K562 (cell line): Measurements from ENCODE around the gene ASB13. TPM values are rescaled to one million over a fixed set of nuclear protein-coding genes. Genes with fewer than 3 reads are reported as not detected.

ENCODE experiments used
- ESRRB ChIP-seq: fragments of 250-450 bp; sonication (Bioruptor Pico); IDR thresholded peaks from 2 replicates; pipeline ENCODE4 v1.5.0; 2020; ENCODE audit warnings: mild to moderate bottlenecking, moderate library complexity, borderline replicate concordance
- PCBP1 ChIP-seq: fragments of 200-400 bp; formaldehyde crosslinking; IDR thresholded peaks from 2 replicates; pipeline ENCODE4 v1.6.1; 2018; ENCODE audit warnings: mild to moderate bottlenecking, low read depth, low read length; ENCODE audit not compliant: poor library complexity, severe bottlenecking
- RERE ChIP-seq: sonication (generic); formaldehyde crosslinking; IDR thresholded peaks from 2 replicates; pipeline ENCODE4 v1.8.0; 2023; ENCODE audit warnings: missing genetic modification reagents, mild to moderate bottlenecking, borderline replicate concordance
- THAP7 ChIP-seq: fragments of 250-450 bp; sonication (Bioruptor Pico); IDR thresholded peaks from 2 replicates; pipeline ENCODE4 v1.5.0; 2021
- ZBTB11 ChIP-seq, 3 experiments: fragments of 200-800 bp in 1 of 3; fragments of 250-450 bp in 1 of 3; fragments of 450-650 bp in 1 of 3; sonication (Bioruptor Pico) in 1 of 3; sonication (Bioruptor generic) in 1 of 3; formaldehyde crosslinking in 1 of 3; IDR thresholded peaks; 2 replicates each; pipeline versions ENCODE4 v1.6.1 to v1.8.0; 2016 to 2022; ENCODE audit warnings: mild to moderate bottlenecking in 2 of 3, missing genetic modification characterization in 2 of 3, missing compliant biosample characterization in 1 of 3, moderate library complexity in 1 of 3
- ZBTB5 ChIP-seq: fragments of 450-650 bp; IDR thresholded peaks from 2 replicates; pipeline ENCODE4 v1.6.1; 2017; ENCODE audit warnings: antibody characterized with exemption
- ZNF592 ChIP-seq: fragments of 450-650 bp; IDR thresholded peaks from 2 replicates; pipeline ENCODE4 v1.6.1; 2017; ENCODE audit warnings: antibody characterized with exemption, mild to moderate bottlenecking
- polyA plus RNA-seq, 8 experiments: library from polyadenylated mRNA; depleted of rRNA in 4 of 8; stranded (reverse) in 5 of 8; unstranded in 3 of 8; fragments of >200 nt; fragmentation: Nextera tagmentation in 2 of 8; fragmentation: Illumina TruSeq in 1 of 8; extraction: Ambion mirVana in 2 of 8; extraction: Trizol in 1 of 8; gene quantifications; 2 replicates each; pipeline versions ENCODE4 v1.2.1 to v1.2.3, GENCODE V29; 2011 to 2014; ENCODE audit warnings: inconsistent platforms in 1 of 8, missing spikeins in 1 of 8
- total RNA-seq, 7 experiments: library from RNA; depleted of rRNA in 6 of 7; stranded (reverse); fragments of >200 nt in 6 of 7; fragmentation: Illumina TruSeq in 2 of 7; extraction: Trizol in 2 of 7; gene quantifications; 2 replicates each; pipeline versions ENCODE4 v1.2.1 to v1.2.3, GENCODE V29; 2011 to 2021; ENCODE audit warnings: low replicate concordance in 1 of 7

ASB13 gene
- total and polyA plus RNA-seq, 9 of the 15 experiments (the other 6 are each of a cell fraction or from before 2014, with no cell fraction given), result 5.2 to 28.8 (median 16.9) TPM

GRCh38 chr10:5666008-5666840 lies at the start of gene ASB13 (continued):
- TF ChIP-seq ZBTB11 (CRISPR knock-in tag; IDR thresholded peaks at IDR 0.05) (peak in 1 of 3 experiments; percentile 43; a peak in 1 of 6 replicates), PCBP1 (peak; percentile 67), ZBTB5 (no peak), THAP7 (CRISPR knock-in tag) (no peak), ZNF592 (no peak; the same call in 1 of the 2 replicates), RERE (CRISPR knock-in tag) (no peak), ESRRB (no peak)
